Panc1 (cell line): Measurements from ENCODE around the gene TBC1D22A. TPM values are rescaled to one million over a fixed set of nuclear protein-coding genes. Genes with fewer than 3 reads are reported as not detected.

ENCODE experiments used
- ATAC-seq: fragments of 200-7000 bp; cut with Tn5 transposase; 2 replicates; pipeline ENCODE4 v1.9.1; 2020; ENCODE audit warnings: mild to moderate bottlenecking, moderate library complexity
- BruUV-seq: library from RNA; stranded (reverse); fragments of 400-500 nt; replicated peaks from 2 replicates; lab custom pipeline; 2021; lab: Mats Ljungman, UMichigan
- CTCF ChIA-PET: fragments of 300-600 bp; sonication (Branson Sonifier 250); formaldehyde crosslinking; loops from one replicate; lab custom pipeline; 2022; ENCODE audit warnings: antibody characterized with exemption; lab: Charles Lee
- POLR2A ChIA-PET: fragments of 300-600 bp; sonication (Branson Sonifier 250); formaldehyde crosslinking; loops from one replicate; lab custom pipeline; 2022; ENCODE audit warnings: antibody characterized with exemption; lab: Charles Lee
- DNase-seq: peaks from one replicate; pipeline ENCODE4 v3.0.0-alpha.2; 2010; ENCODE audit warnings: low read depth, low spot score
- H3K27ac ChIP-seq: 2 replicates; pipeline ENCODE4 v1.5.1; 2011; ENCODE audit warnings: mild to moderate bottlenecking, low read length, inconsistent platforms
- H3K27me3 ChIP-seq: fragments of 200-500 bp; sonication (Bioruptor generic); 2 replicates; pipeline ENCODE4 v1.6.0; 2014; ENCODE audit warnings: low read length, inconsistent platforms; ENCODE audit not compliant: control insufficient read depth, insufficient read depth
- H3K36me3 ChIP-seq: fragments of 200-500 bp; sonication (Bioruptor generic); 2 replicates; pipeline ENCODE4 v1.5.1; 2014; ENCODE audit warnings: inconsistent platforms, mild to moderate bottlenecking, low read length, moderate library complexity; ENCODE audit not compliant: control insufficient read depth, insufficient read depth
- H3K4me1 ChIP-seq: 2 replicates; pipeline ENCODE4 v1.5.1; 2011; ENCODE audit warnings: inconsistent platforms, mild to moderate bottlenecking, low read length, moderate library complexity; ENCODE audit not compliant: control insufficient read depth, insufficient read depth
- H3K4me3 ChIP-seq, 2 experiments: 2 replicates each; pipeline ENCODE4 v1.5.1; 2011 to 2012; ENCODE audit warnings: low read depth in 2 of 2, low read length in 2 of 2, mild to moderate bottlenecking in 2 of 2, inconsistent platforms in 1 of 2, moderate library complexity in 1 of 2
- H3K9me3 ChIP-seq: fragments of 200-500 bp; sonication (Bioruptor generic); 2 replicates; pipeline ENCODE4 v1.5.1; 2014; ENCODE audit warnings: low read depth, mild to moderate bottlenecking, inconsistent platforms, low read length, moderate library complexity; ENCODE audit not compliant: control insufficient read depth, insufficient read depth
- SIN3A ChIP-seq: IDR thresholded peaks from 2 replicates; pipeline ENCODE4 v1.6.1; 2012; ENCODE audit warnings: low read depth, mild to moderate bottlenecking, low read length, moderate library complexity, borderline replicate concordance; ENCODE audit not compliant: insufficient read depth
- TCF7L2 ChIP-seq: IDR thresholded peaks from 2 replicates; pipeline ENCODE4 v1.6.1; 2011; ENCODE audit warnings: mild to moderate bottlenecking, low read depth, low read length, inconsistent platforms
- in situ Hi-C: cut with HindIII; loops from 2 replicates; pipeline ENCODE4 v1.10.0; 2016; ENCODE audit warnings: low sequenced_read_pairs, low pct_unique_long_range_greater_than_20kb
- intact Hi-C: fragments of 100-400 bp; cut with micrococcal nuclease; formaldehyde crosslinking; loops from one replicate; pipeline ENCODE4 v1.10.0; 2022; ENCODE audit not compliant: unreplicated experiment
- total RNA-seq: library from RNA; stranded (reverse); gene quantifications from one replicate; pipeline ENCODE4 v1.2.1, GENCODE V29; 2021; ENCODE audit not compliant: unreplicated experiment
- TF ChIP-seq, protein P1 (sequence below), 2 experiments: IDR thresholded peaks; 2 replicates each; pipeline ENCODE4 v1.6.1; 2011 to 2012; ENCODE audit warnings: low read depth in 2 of 2, control low read depth in 1 of 2, low read length in 1 of 2, mild to moderate bottlenecking in 1 of 2, moderate library complexity in 1 of 2; ENCODE audit not compliant: insufficient read depth in 1 of 2
- TF ChIP-seq, protein P2 (sequence below): fragments of 450-650 bp; IDR thresholded peaks from 2 replicates; pipeline ENCODE4 v1.5.1; 2017; ENCODE audit warnings: mild to moderate bottlenecking

The TBC1D22A gene
- total RNA-seq, 1 experiment from 2014 or later = 28.7 TPM

- no peaks in the 10 kb centered on the region for H3K9me3 ChIP-seq
- ATAC-seq = peak; percentile 80
- POLR2A ChIA-PET = interaction anchor here (0.5 kb wide), 1 partner anchor 35 kb away, joined by 11 read pairs; no protein-coding TSS in a partner anchor
- H3K36me3 ChIP-seq = no peaks in the 10 kb centered on the region
- TF ChIP-seq, protein P1, sequence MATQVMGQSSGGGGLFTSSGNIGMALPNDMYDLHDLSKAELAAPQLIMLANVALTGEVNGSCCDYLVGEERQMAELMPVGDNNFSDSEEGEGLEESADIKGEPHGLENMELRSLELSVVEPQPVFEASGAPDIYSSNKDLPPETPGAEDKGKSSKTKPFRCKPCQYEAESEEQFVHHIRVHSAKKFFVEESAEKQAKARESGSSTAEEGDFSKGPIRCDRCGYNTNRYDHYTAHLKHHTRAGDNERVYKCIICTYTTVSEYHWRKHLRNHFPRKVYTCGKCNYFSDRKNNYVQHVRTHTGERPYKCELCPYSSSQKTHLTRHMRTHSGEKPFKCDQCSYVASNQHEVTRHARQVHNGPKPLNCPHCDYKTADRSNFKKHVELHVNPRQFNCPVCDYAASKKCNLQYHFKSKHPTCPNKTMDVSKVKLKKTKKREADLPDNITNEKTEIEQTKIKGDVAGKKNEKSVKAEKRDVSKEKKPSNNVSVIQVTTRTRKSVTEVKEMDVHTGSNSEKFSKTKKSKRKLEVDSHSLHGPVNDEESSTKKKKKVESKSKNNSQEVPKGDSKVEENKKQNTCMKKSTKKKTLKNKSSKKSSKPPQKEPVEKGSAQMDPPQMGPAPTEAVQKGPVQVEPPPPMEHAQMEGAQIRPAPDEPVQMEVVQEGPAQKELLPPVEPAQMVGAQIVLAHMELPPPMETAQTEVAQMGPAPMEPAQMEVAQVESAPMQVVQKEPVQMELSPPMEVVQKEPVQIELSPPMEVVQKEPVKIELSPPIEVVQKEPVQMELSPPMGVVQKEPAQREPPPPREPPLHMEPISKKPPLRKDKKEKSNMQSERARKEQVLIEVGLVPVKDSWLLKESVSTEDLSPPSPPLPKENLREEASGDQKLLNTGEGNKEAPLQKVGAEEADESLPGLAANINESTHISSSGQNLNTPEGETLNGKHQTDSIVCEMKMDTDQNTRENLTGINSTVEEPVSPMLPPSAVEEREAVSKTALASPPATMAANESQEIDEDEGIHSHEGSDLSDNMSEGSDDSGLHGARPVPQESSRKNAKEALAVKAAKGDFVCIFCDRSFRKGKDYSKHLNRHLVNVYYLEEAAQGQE (IDR thresholded peaks at IDR 0.05; ENCODE audit: insufficient read depth in 1 of 2, low read depth in 2 of 2, low read length in 1 of 2) = no peak
- TF ChIP-seq, protein P2, sequence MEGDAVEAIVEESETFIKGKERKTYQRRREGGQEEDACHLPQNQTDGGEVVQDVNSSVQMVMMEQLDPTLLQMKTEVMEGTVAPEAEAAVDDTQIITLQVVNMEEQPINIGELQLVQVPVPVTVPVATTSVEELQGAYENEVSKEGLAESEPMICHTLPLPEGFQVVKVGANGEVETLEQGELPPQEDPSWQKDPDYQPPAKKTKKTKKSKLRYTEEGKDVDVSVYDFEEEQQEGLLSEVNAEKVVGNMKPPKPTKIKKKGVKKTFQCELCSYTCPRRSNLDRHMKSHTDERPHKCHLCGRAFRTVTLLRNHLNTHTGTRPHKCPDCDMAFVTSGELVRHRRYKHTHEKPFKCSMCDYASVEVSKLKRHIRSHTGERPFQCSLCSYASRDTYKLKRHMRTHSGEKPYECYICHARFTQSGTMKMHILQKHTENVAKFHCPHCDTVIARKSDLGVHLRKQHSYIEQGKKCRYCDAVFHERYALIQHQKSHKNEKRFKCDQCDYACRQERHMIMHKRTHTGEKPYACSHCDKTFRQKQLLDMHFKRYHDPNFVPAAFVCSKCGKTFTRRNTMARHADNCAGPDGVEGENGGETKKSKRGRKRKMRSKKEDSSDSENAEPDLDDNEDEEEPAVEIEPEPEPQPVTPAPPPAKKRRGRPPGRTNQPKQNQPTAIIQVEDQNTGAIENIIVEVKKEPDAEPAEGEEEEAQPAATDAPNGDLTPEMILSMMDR = peak; percentile 95
- no TSS peak for BruUV-seq
- H3K27ac ChIP-seq = no peak overlapping the region
- no peaks in the 10 kb centered on the region for H3K27me3 ChIP-seq
- DNase-seq = peak; percentile 42
- intact Hi-C loops = no loop called here
- CTCF ChIA-PET = interaction anchor here (0.6 to 1.3 kb wide), 7 partner anchors 9 to 785 kb away, joined by 3 to 12 read pairs (median 5); no protein-coding TSS in a partner anchor
- in situ Hi-C loops = no loop called here
- no peak overlapping the region for H3K4me3 ChIP-seq
- peaks cover 10% of the 10 kb centered on the region for H3K4me1 ChIP-seq
Observed at GRCh38 chr22:46803031-46803880, 40.8 kb downstream of the TBC1D22A start.

DNA sequence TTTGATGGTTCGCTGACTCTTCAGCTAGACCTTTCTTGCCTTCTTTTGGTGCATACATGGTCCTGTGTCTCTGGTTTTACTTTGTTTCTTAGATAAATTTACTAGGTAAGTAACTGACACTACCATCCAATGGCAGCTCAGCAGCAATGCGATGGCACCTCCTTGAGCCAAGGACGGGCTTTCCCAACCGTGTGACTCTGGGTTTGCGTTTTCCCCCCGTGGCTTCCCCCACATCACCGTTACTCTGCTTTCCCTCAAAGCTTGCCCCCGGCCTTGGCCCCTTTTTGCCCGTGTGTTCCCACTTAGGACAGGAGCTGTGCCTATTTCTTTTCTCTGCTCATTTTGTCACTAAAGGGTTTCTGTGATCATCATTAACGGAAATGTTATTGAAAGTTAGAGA is 41.5 kb downstream of the TBC1D22A start:
- in situ Hi-C loops = no loop called here
- DNase-seq (no peak), ATAC-seq (no peak)
- TF ChIP-seq, protein P2 = no peak
- no peak for TF ChIP-seq TCF7L2
- no peak for TF ChIP-seq SIN3A
- intact Hi-C loops = no loop called here
- H3K4me1 ChIP-seq = peaks cover 6% of the 10 kb centered on the region
- no TSS peak for BruUV-seq
- CTCF ChIA-PET = interaction anchor here (0.6 to 0.8 kb wide), 3 partner anchors 35 to 148 kb away, joined by 4 to 5 read pairs (median 4); no protein-coding TSS in a partner anchor
- H3K36me3 ChIP-seq = no peaks in the 10 kb centered on the region
- H3K27me3 ChIP-seq = no peaks in the 10 kb centered on the region
- H3K27ac ChIP-seq = no peak overlapping the region
- no peak overlapping the region for H3K4me3 ChIP-seq
- POLR2A ChIA-PET = interaction anchor here (0.5 kb wide), 1 partner anchor 35 kb away, joined by 11 read pairs; no protein-coding TSS in a partner anchor
- H3K9me3 ChIP-seq = no peaks in the 10 kb centered on the region
